Peyer's patch (tissue), 4 donors: Measurements from ENCODE around the gene MT1F. TPM values are rescaled to one million over a fixed set of nuclear protein-coding genes. Genes with fewer than 3 reads are reported as not detected.

Source experiments
- DNase-seq, 3 donors: peaks; one replicate each; pipeline ENCODE4 v3.0.0-alpha.2; 2017 to 2019
- H3K27ac ChIP-seq, 4 donors: fragments of 200-600 bp; sonication (generic); one replicate each; pipeline ENCODE4 v1.5.1; 2016 to 2019
- H3K27me3 ChIP-seq, 2 donors: fragments of 200-600 bp; sonication (generic); one replicate each; pipeline ENCODE4 v1.5.1; 2019
- H3K36me3 ChIP-seq, 3 donors: fragments of 200-600 bp; sonication (generic); one replicate each; pipeline ENCODE4 v1.5.1; 2016 to 2019
- H3K4me1 ChIP-seq, 4 donors: fragments of 200-600 bp; sonication (generic); one replicate each; pipeline ENCODE4 v1.5.1; 2016 to 2019
- H3K4me3 ChIP-seq, 4 donors: fragments of 200-600 bp; sonication (generic); 1 replicate in 3 of 4; 2 replicates in 1 of 4; pipeline ENCODE4 v1.5.1; 2016 to 2019; ENCODE audit warnings: mild to moderate bottlenecking in 1 of 4
- H3K9me3 ChIP-seq, 4 donors: fragments of 200-600 bp; sonication (generic); one replicate each; pipeline ENCODE4 v1.5.1; 2016 to 2019; ENCODE audit warnings: mild to moderate bottlenecking in 1 of 4
- POLR2A ChIP-seq, 2 donors: fragments of 450-650 bp; IDR thresholded peaks; one replicate each; pipeline ENCODE4 v1.5.1; 2017; ENCODE audit warnings: antibody characterized with exemption in 2 of 2, mild to moderate bottlenecking in 2 of 2, moderate library complexity in 2 of 2
- total RNA-seq, 4 donors: library from RNA; depleted of rRNA; stranded (reverse); fragments of >200 nt; gene quantifications; one replicate each; pipeline ENCODE4 v1.1.0, GENCODE V29; 2016
- TF ChIP-seq, protein P1 (sequence below), 6 experiments: fragments of 450-650 bp in 4 of 6; fragments of 200-600 bp in 2 of 6; sonication (generic) in 1 of 6; IDR thresholded peaks; one replicate each; pipeline ENCODE4 v1.5.1; 2017 to 2019; ENCODE audit warnings: antibody characterized with exemption in 6 of 6, mild to moderate bottlenecking in 3 of 6, moderate library complexity in 1 of 6

The MT1F gene
- 100 to 1,000 TPM in 1 of 4 donors, 10 to 100 TPM in 2, 1 to 10 TPM in 1; 8.0 to 310 (median 44.1) TPM for total RNA-seq

DNA sequence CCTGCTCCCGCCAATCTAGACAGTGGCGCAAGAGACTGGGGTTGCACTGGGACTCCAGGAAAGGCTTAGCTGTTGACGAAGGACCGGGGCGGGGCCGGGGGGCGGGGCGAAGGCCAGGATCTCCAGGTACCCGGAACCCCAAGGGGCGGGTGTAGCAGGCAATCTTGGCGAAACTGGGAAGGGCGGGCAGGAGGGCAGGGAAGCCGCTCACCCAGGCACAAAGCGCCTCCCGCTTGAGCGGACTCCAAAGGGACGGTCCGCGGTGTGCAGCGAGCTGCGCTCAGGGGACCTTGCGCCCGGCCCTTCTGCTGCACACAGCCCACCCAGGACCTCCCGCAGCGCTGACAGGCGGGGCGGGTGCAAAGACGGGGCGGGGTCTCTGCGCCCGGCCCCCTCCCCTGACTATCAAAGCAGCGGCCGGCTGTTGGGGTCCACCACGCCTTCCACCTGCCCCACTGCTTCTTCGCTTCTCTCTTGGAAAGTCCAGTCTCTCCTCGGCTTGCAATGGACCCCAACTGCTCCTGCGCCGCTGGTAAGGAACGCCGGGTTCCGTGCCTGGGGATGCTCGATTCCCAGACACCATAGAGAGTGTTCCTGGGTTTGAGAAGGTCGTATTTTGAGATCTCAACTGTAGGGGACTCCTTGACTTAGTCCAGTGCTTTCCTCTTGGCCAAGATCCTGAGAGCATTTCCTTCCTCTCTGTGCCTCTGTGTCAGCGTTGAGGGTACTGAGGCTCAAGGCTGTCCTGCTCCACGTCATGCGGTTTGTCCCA lies at the start of gene MT1F:
Gene MT1F, plus strand, starts transcription at position 405 of the 772 bp plus-strand sequence. Its CDS starts 100 bp downstream, at position 505.
- TF ChIP-seq, protein P1, sequence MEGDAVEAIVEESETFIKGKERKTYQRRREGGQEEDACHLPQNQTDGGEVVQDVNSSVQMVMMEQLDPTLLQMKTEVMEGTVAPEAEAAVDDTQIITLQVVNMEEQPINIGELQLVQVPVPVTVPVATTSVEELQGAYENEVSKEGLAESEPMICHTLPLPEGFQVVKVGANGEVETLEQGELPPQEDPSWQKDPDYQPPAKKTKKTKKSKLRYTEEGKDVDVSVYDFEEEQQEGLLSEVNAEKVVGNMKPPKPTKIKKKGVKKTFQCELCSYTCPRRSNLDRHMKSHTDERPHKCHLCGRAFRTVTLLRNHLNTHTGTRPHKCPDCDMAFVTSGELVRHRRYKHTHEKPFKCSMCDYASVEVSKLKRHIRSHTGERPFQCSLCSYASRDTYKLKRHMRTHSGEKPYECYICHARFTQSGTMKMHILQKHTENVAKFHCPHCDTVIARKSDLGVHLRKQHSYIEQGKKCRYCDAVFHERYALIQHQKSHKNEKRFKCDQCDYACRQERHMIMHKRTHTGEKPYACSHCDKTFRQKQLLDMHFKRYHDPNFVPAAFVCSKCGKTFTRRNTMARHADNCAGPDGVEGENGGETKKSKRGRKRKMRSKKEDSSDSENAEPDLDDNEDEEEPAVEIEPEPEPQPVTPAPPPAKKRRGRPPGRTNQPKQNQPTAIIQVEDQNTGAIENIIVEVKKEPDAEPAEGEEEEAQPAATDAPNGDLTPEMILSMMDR (IDR thresholded peaks at IDR 0.05), result peak in 1 of 6 experiments; percentile 24
- peak; percentile 79 to 87 for TF ChIP-seq POLR2A (IDR thresholded peaks at IDR 0.05)
- Histone ChIP-seq H3K36me3 (peaks cover 0 to 6% (median 0%) of the 10 kb centered on the region in 3 donors), H3K4me1 (peaks cover 0 to 13% (median 2%) of the 10 kb centered on the region in 4 donors), H3K27ac (peak within 1 kb of the TSS; percentile 70 to 86 (median 76)), H3K27me3 (no peaks in the 10 kb centered on the region), H3K9me3 (no peaks in the 10 kb centered on the region), H3K4me3 (peak within 1 kb of the TSS; percentile 53 to 74 (median 66))
- peak; percentile 87 to 99 (median 97) for DNase-seq

DNA sequence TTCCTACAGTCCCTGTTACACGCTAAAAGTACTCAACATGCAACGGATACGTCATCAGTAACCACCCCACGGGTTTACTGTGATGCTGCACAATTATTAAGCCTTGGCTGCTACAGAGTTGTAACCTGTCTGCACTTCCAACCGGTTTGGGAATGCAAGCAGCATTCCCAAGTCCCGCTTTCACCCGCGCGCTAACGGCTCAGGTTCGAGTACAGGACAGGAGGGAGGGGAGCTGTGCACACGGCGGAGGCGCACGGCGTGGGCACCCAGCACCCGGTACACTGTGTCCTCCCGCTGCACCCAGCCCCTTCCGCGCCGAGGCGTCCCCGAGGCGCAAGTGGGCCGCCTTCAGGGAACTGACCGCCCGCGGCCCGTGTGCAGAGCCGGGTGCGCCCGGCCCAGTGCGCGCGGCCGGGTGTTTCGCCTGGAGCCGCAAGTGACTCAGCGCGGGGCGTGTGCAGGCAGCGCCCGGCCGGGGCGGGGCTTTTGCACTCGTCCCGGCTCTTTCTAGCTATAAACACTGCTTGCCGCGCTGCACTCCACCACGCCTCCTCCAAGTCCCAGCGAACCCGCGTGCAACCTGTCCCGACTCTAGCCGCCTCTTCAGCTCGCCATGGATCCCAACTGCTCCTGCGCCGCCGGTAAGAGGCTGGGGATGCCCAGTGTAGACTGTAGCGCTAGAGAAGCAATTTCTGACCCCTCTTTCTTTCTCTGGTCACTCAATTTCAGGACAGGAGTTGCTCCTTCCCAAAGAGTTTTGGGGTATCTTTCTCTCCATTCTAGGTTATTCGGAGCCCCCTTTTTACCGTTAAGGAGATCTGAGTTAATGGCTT lies 49.5 kb upstream of the MT1F start, which contains the start of gene MT2A:
Gene MT2A, plus strand, starts transcription at position 542 of the 833 bp plus-strand sequence. Its CDS starts 72 bp downstream, at position 614.
- H3K27ac ChIP-seq, result peak within 1 kb of the TSS; percentile 75 to 93 (median 84)
- peak; percentile 72 to 81 for TF ChIP-seq POLR2A (IDR thresholded peaks at IDR 0.05)
- TF ChIP-seq, protein P1 (IDR thresholded peaks at IDR 0.05), result no peak
- no peaks in the 10 kb centered on the region for H3K27me3 ChIP-seq
- H3K9me3 ChIP-seq, result no peaks in the 10 kb centered on the region
- peak within 1 kb of the TSS; percentile 40 to 66 (median 54) for H3K4me3 ChIP-seq
- H3K36me3 ChIP-seq, result no peaks in the 10 kb centered on the region
- peak; percentile 92 to 98 (median 97) for DNase-seq
- peaks cover 0 to 14% (median 7%) of the 10 kb centered on the region in 4 donors for H3K4me1 ChIP-seq

DNA sequence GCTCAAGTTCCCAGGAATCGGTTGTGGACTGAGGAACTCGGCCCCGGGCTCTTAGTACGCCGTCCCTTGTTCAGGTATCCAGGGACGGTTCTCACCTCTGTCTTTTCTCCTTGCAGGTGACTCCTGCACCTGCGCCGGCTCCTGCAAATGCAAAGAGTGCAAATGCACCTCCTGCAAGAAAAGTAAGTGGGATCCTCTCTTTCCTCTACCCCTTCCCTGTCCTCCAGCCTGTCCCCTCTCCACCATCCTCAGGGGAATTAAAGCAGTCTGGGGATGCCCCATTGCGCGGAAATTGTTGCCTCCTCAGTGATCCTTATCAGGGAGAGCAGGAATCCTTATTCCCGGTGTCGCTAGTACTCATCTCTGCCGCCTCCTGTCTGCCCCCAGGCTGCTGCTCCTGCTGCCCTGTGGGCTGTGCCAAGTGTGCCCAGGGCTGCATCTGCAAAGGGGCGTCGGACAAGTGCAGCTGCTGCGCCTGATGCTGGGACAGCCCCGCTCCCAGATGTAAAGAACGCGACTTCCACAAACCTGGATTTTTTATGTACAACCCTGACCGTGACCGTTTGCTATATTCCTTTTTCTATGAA lies 48.8 kb upstream of the MT1F start:
- Histone ChIP-seq H3K36me3 (no peaks in the 10 kb centered on the region), H3K4me1 (peaks cover 0 to 14% (median 7%) of the 10 kb centered on the region in 4 donors), H3K9me3 (no peaks in the 10 kb centered on the region), H3K27ac (peak overlapping the region; percentile 75 to 93 (median 84)), H3K27me3 (no peaks in the 10 kb centered on the region), H3K4me3 (peak overlapping the region; percentile 40 to 66 (median 54))
- DNase-seq, result peak in 1 of 3 donors; percentile 60
- TF ChIP-seq, protein P1 (IDR thresholded peaks at IDR 0.05), result no peak
- no peak for TF ChIP-seq POLR2A (IDR thresholded peaks at IDR 0.05)

DNA sequence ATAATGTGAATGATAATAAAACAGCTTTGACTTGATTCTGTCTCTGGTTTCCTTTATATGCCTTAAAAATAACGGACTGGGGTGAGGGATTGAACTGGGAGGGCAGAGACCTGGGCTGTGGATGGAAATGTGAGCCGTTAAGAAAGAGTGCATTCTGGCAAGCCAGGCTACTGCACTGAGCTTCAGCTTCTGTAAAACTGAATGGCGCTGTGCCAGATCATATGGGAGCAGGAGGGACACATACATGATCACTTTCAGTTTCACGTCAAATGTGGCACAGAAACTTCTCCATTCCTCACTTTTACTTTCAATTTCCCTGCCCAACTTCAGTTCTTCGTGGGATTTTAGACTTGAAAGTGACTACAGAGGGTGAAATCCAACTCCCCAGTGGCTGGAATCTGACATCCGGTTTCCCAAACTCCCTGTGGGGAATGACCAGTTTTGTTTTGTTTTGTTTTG lies 48.3 kb upstream of the MT1F start:
- no peak for TF ChIP-seq POLR2A (IDR thresholded peaks at IDR 0.05)
- TF ChIP-seq, protein P1 (IDR thresholded peaks at IDR 0.05), result no peak
- H3K4me3 ChIP-seq, result peak overlapping the region; percentile 40 to 66 (median 54)
- peak overlapping the region; percentile 75 to 93 (median 84) for H3K27ac ChIP-seq
- peak; percentile 55 to 92 (median 86) for DNase-seq
- no peaks in the 10 kb centered on the region for H3K9me3 ChIP-seq
- peaks cover 0 to 14% (median 7%) of the 10 kb centered on the region in 4 donors for H3K4me1 ChIP-seq
- no peaks in the 10 kb centered on the region for H3K27me3 ChIP-seq
- H3K36me3 ChIP-seq, result no peaks in the 10 kb centered on the region
